Endothelial cell of umbilical vein (primary cell): ENCODE measurements around the gene HYI. TPM values are rescaled to one million over a fixed set of nuclear protein-coding genes. Genes with fewer than 3 reads are reported as not detected.

Experiments
- BruUV-seq: library from RNA; stranded (reverse); fragments of 400-500 nt; replicated peaks from 2 replicates; lab custom pipeline; 2021; lab: Mats Ljungman, UMichigan
- CTCF ChIA-PET: fragments of 300-600, 350-600 bp; sonication (Branson Sonifier 250); formaldehyde crosslinking; loops from one replicate; lab custom pipeline; 2021; ENCODE audit warnings: antibody characterized with exemption, inconsistent platforms; lab: Charles Lee
- POLR2A ChIA-PET: fragments of 300-600, 350-600 bp; sonication (Branson Sonifier 250); formaldehyde crosslinking; loops from one replicate; lab custom pipeline; 2021; ENCODE audit warnings: antibody characterized with exemption, inconsistent platforms; lab: Charles Lee
- DNase-seq: peaks from one replicate; pipeline ENCODE4 v3.0.0-alpha.2; 2011; ENCODE audit warnings: low read depth, low spot score
- FAIRE-seq: peaks from 2 replicates; lab custom pipeline; 2011; peaks lifted over from hg19 to GRCh38; lab: Jason Lieb, UNC
- H2AFZ ChIP-seq: 2 replicates; pipeline ENCODE4 v1.6.0; 2012; ENCODE audit warnings: low read depth, low read length, control low read depth, inconsistent platforms
- H3K27ac ChIP-seq: 2 replicates; pipeline ENCODE4 v1.5.1; 2011; ENCODE audit warnings: low read depth, mild to moderate bottlenecking, control low read depth, low read length, moderate library complexity; ENCODE audit not compliant: insufficient read depth
- H3K27me3 ChIP-seq, 2 experiments: 2 replicates each; pipeline versions ENCODE4 v1.6.0 to v1.6.1; 2011; ENCODE audit warnings: low read length in 2 of 2, mixed read lengths in 1 of 2; ENCODE audit not compliant: control insufficient read depth in 2 of 2, insufficient read depth in 2 of 2
- H3K36me3 ChIP-seq, 2 experiments: 2 replicates in 1 of 2; 3 replicates in 1 of 2; pipeline ENCODE4 v1.5.1; 2011; ENCODE audit warnings: low read length in 2 of 2, mild to moderate bottlenecking in 1 of 2, moderate library complexity in 1 of 2; ENCODE audit not compliant: control insufficient read depth in 2 of 2, insufficient read depth in 2 of 2; ENCODE audit errors: extremely low read depth in 1 of 2
- H3K4me1 ChIP-seq: 3 replicates; pipeline ENCODE4 v1.5.1; 2011; ENCODE audit warnings: mild to moderate bottlenecking, low read length; ENCODE audit not compliant: control insufficient read depth, insufficient read depth; ENCODE audit errors: extremely low read depth
- H3K4me2 ChIP-seq: 2 replicates; pipeline ENCODE4 v1.6.1; 2011; ENCODE audit warnings: low read length, control low read depth, mixed read lengths; ENCODE audit not compliant: insufficient read depth
- H3K4me3 ChIP-seq, 3 experiments: fragments of 200-600 bp in 1 of 3; sonication (generic), shearing (Covaris generic) in 1 of 3; replicated peaks in 1 of 3; 2 replicates each; pipeline ENCODE4 v1.5.1; 2011 to 2016; ENCODE audit warnings: control low read depth in 3 of 3, low read length in 3 of 3, mild to moderate bottlenecking in 2 of 3, inconsistent platforms in 1 of 3, low read depth in 1 of 3, moderate library complexity in 1 of 3; ENCODE audit not compliant: insufficient read depth in 1 of 3
- H3K79me2 ChIP-seq: 2 replicates; pipeline ENCODE4 v1.6.0; 2012; ENCODE audit warnings: low read length, inconsistent platforms; ENCODE audit not compliant: control insufficient read depth, insufficient read depth
- H3K9ac ChIP-seq: replicated peaks from 2 replicates; pipeline ENCODE3; 2011; ENCODE audit warnings: low read length, control low read depth; ENCODE audit not compliant: insufficient read depth; ENCODE audit errors: extremely low read depth
- H3K9me1 ChIP-seq: replicated peaks from 3 replicates; pipeline ENCODE4 v1.6.0; 2011; ENCODE audit warnings: mild to moderate bottlenecking, low read length; ENCODE audit not compliant: control insufficient read depth, insufficient read depth; ENCODE audit errors: extremely low read depth
- H3K9me3 ChIP-seq: replicated peaks from 2 replicates; pipeline ENCODE4 v1.5.1; 2012; ENCODE audit warnings: low read length, inconsistent platforms; ENCODE audit not compliant: control insufficient read depth, insufficient read depth
- H4K20me1 ChIP-seq: replicated peaks from 2 replicates; pipeline ENCODE3; 2011; ENCODE audit warnings: mild to moderate bottlenecking, low read length; ENCODE audit not compliant: control insufficient read depth, insufficient read depth; ENCODE audit errors: extremely low read depth
- EZH2 ChIP-seq: IDR thresholded peaks from 2 replicates; pipeline ENCODE4 v1.6.1; 2012; ENCODE audit warnings: borderline replicate concordance, low read depth, mild to moderate bottlenecking, moderate library complexity, low read length, inconsistent platforms; ENCODE audit not compliant: severe bottlenecking
- FOS ChIP-seq: IDR thresholded peaks from 2 replicates; pipeline ENCODE4 v1.6.1; 2011; ENCODE audit warnings: mild to moderate bottlenecking, low read length, moderate library complexity, borderline replicate concordance; ENCODE audit not compliant: insufficient read depth
- GATA2 ChIP-seq: IDR thresholded peaks from 2 replicates; pipeline ENCODE4 v1.7.0; 2011; ENCODE audit warnings: low read depth, mild to moderate bottlenecking, moderate library complexity, mixed read lengths, low read length; ENCODE audit not compliant: insufficient read length, insufficient read depth
- MYC ChIP-seq: IDR thresholded peaks from one replicate; pipeline ENCODE4 v1.6.1; 2011; ENCODE audit warnings: mild to moderate bottlenecking, low read depth, low read length
- POLR2AphosphoS5 ChIP-seq: IDR thresholded peaks from 2 replicates; pipeline ENCODE4 v1.6.1; 2012; ENCODE audit warnings: low read depth, mild to moderate bottlenecking, control low read depth, low read length, moderate library complexity; ENCODE audit not compliant: insufficient read depth
- dilution Hi-C: fragments of 300-500 bp; cut with MboI; formaldehyde crosslinking; loops from one replicate; pipeline ENCODE4 v1.15.0; 2019; ENCODE audit warnings: low sequenced_read_pairs; ENCODE audit not compliant: extremely low pct_ligation_motif_present
- intact Hi-C: fragments of 100-400 bp; cut with micrococcal nuclease; formaldehyde crosslinking; loops from one replicate; pipeline ENCODE4 v1.10.0; 2022
- polyA plus RNA-seq, 4 experiments: library from polyadenylated mRNA; depleted of rRNA in 3 of 4; stranded (reverse) in 3 of 4; unstranded in 1 of 4; fragments of >200 nt; gene quantifications; 2 replicates each; pipeline versions ENCODE4 v1.2.1 to v1.2.3, GENCODE V29; 2011 to 2012; ENCODE audit warnings: missing spikeins in 1 of 4
- total RNA-seq: library from RNA; stranded (reverse); gene quantifications from 2 replicates; pipeline ENCODE4 v1.2.3, GENCODE V29; 2021
- TF ChIP-seq, protein P1 (sequence below): IDR thresholded peaks from 2 replicates; pipeline ENCODE4 v1.6.1; 2011; ENCODE audit not compliant: insufficient read depth, insufficient read length
- TF ChIP-seq, protein P2 (sequence below), 2 donors: IDR thresholded peaks; 1 replicate in 1 of 2; 2 replicates in 1 of 2; pipeline ENCODE4 v1.5.1; 2011; ENCODE audit warnings: low read length in 2 of 2, mild to moderate bottlenecking in 2 of 2, moderate library complexity in 2 of 2, control low read depth in 1 of 2, inconsistent platforms in 1 of 2, low read depth in 1 of 2; ENCODE audit not compliant: insufficient read depth in 1 of 2; ENCODE audit errors: extremely low read depth in 1 of 2

HYI gene
- total and polyA plus RNA-seq, 2 donors (not counting 3 experiments of a cell fraction or from before 2014, with no cell fraction given), result 324 to 342 TPM

DNA sequence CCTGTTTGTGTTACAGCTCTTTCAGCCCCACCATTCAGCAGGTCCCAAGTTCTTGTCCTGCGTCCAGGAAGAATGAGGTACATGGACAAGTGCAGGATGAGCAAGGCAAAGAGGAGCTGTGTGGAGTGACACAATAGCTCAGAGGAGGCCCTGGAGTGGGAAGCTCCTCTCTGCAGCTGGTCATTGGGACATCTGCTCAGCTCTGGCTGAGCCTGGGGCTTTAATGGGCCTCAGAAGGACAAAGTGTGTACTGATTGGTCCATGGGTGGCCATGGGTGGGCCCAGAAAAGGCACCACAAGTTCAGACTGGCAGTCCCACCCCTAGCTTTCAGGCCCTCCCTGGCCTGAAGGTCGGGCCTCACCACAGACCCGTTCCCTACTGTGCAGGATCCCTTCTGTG lies 14.7 kb upstream of the HYI start:
- FAIRE-seq, result no peak
- peaks cover 32% of the 10 kb centered on the region for H3K4me1 ChIP-seq
- BruUV-seq, result no TSS peak
- H3K27ac ChIP-seq, result no peak overlapping the region
- dilution Hi-C loops (no loop called here), intact Hi-C loops (no loop called here)
- TF ChIP-seq MYC, result no peak
- no peak for TF ChIP-seq POLR2AphosphoS5
- TF ChIP-seq, protein P1, sequence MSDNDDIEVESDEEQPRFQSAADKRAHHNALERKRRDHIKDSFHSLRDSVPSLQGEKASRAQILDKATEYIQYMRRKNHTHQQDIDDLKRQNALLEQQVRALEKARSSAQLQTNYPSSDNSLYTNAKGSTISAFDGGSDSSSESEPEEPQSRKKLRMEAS, result no peak
- no peak for TF ChIP-seq GATA2
- TF ChIP-seq FOS, result no peak
- H3K36me3 ChIP-seq, result no peaks in the 10 kb centered on the region
- H3K4me2 ChIP-seq, result no peak overlapping the region
- no peaks in the 10 kb centered on the region for H3K79me2 ChIP-seq
- no peak overlapping the region for H3K9ac ChIP-seq
- H3K9me3 ChIP-seq, result no peaks in the 10 kb centered on the region
- H3K27me3 ChIP-seq, result no peaks in the 10 kb centered on the region
- H3K4me3 ChIP-seq, result no peak overlapping the region
- H4K20me1 ChIP-seq, result no peaks in the 10 kb centered on the region
- ChIA-PET POLR2A (no interaction called here), CTCF (no interaction called here)
- no peaks in the 10 kb centered on the region for H3K9me1 ChIP-seq
- no peak for DNase-seq
- no peak overlapping the region for H2AFZ ChIP-seq

DNA sequence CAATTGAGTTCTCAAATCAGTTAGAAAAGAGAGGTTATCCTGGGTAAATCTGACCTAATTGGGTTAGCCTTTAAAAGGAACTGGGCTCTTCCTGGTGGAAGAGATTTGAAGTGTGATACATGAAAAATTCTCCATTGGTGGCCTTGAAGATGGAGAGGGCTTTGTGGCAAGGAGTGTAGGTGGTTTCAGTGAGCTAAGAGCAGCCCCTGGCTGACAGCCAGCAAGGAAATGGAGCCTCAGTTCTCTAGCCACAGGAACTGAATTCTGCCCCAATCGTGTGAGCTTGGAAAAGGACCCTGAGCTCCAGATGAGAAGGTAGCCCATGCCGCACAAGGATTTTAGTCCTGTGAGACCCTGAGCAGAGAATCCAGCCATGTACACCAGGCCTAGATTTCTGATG lies 12.7 kb upstream of the HYI start:
- no peaks in the 10 kb centered on the region for H3K27me3 ChIP-seq
- TF ChIP-seq, protein P1, result no peak
- TF ChIP-seq GATA2 (peak; percentile 42), EZH2 (no peak)
- TF ChIP-seq, protein P2, sequence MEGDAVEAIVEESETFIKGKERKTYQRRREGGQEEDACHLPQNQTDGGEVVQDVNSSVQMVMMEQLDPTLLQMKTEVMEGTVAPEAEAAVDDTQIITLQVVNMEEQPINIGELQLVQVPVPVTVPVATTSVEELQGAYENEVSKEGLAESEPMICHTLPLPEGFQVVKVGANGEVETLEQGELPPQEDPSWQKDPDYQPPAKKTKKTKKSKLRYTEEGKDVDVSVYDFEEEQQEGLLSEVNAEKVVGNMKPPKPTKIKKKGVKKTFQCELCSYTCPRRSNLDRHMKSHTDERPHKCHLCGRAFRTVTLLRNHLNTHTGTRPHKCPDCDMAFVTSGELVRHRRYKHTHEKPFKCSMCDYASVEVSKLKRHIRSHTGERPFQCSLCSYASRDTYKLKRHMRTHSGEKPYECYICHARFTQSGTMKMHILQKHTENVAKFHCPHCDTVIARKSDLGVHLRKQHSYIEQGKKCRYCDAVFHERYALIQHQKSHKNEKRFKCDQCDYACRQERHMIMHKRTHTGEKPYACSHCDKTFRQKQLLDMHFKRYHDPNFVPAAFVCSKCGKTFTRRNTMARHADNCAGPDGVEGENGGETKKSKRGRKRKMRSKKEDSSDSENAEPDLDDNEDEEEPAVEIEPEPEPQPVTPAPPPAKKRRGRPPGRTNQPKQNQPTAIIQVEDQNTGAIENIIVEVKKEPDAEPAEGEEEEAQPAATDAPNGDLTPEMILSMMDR (IDR thresholded peaks at IDR 0.05; ENCODE audit: extremely low read depth in 1 of 2, insufficient read depth in 1 of 2, low read depth in 1 of 2, low read length in 2 of 2), result no peak
- no peak overlapping the region for H3K27ac ChIP-seq
- DNase-seq, result no peak
- CTCF ChIA-PET, result interaction anchor here (1.0 to 1.3 kb wide), 3 partner anchors 10 to 15 kb away, joined by 3 to 4 read pairs (median 4); partner anchors contain the start of gene HYI
- peak overlapping the region; percentile 55 for H2AFZ ChIP-seq
- no peaks in the 10 kb centered on the region for H3K36me3 ChIP-seq
- POLR2A ChIA-PET, result interaction anchor here (1.1 kb wide), 1 partner anchor 12 kb away, joined by 4 read pairs; the partner anchor contains the start of gene HYI
- no peak overlapping the region for H3K9ac ChIP-seq
- dilution Hi-C loops (no loop called here), intact Hi-C loops (no loop called here)
- H3K4me1 ChIP-seq, result peaks cover 16% of the 10 kb centered on the region
- H4K20me1 ChIP-seq, result no peaks in the 10 kb centered on the region
- peak; percentile 73 for FAIRE-seq
- H3K4me3 ChIP-seq, result no peak overlapping the region
- H3K79me2 ChIP-seq, result no peaks in the 10 kb centered on the region
- H3K9me1 ChIP-seq, result no peaks in the 10 kb centered on the region
- BruUV-seq, result no TSS peak
- H3K9me3 ChIP-seq, result no peaks in the 10 kb centered on the region
- H3K4me2 ChIP-seq, result no peak overlapping the region
